Mucosa of stomach (tissue), 1 donor: ENCODE data around the gene BSN.

Source experiments
- H3K27me3 ChIP-seq: one replicate; pipeline ENCODE4 v1.7.0; 2013; ENCODE audit warnings: mild to moderate bottlenecking, low read length; ENCODE audit not compliant: control insufficient read depth, insufficient read depth
- H3K36me3 ChIP-seq: one replicate; pipeline ENCODE4 v1.7.0; 2013; ENCODE audit warnings: low read length; ENCODE audit not compliant: control insufficient read depth, insufficient read depth
- H3K4me1 ChIP-seq: one replicate; pipeline ENCODE4 v1.7.0; 2013; ENCODE audit warnings: mild to moderate bottlenecking, low read length; ENCODE audit not compliant: control insufficient read depth, insufficient read depth
- H3K4me3 ChIP-seq: one replicate; pipeline ENCODE4 v1.7.0; 2013; ENCODE audit warnings: low read length
- H3K9ac ChIP-seq: one replicate; pipeline ENCODE4 v1.7.0; 2013; ENCODE audit warnings: mild to moderate bottlenecking, low read length, moderate library complexity
- H3K9me3 ChIP-seq: one replicate; pipeline ENCODE4 v1.7.0; 2013; ENCODE audit warnings: mild to moderate bottlenecking, low read length, moderate library complexity; ENCODE audit not compliant: control insufficient read depth
- donor health status: Pancreatic carcinoma.

BSN gene

DNA sequence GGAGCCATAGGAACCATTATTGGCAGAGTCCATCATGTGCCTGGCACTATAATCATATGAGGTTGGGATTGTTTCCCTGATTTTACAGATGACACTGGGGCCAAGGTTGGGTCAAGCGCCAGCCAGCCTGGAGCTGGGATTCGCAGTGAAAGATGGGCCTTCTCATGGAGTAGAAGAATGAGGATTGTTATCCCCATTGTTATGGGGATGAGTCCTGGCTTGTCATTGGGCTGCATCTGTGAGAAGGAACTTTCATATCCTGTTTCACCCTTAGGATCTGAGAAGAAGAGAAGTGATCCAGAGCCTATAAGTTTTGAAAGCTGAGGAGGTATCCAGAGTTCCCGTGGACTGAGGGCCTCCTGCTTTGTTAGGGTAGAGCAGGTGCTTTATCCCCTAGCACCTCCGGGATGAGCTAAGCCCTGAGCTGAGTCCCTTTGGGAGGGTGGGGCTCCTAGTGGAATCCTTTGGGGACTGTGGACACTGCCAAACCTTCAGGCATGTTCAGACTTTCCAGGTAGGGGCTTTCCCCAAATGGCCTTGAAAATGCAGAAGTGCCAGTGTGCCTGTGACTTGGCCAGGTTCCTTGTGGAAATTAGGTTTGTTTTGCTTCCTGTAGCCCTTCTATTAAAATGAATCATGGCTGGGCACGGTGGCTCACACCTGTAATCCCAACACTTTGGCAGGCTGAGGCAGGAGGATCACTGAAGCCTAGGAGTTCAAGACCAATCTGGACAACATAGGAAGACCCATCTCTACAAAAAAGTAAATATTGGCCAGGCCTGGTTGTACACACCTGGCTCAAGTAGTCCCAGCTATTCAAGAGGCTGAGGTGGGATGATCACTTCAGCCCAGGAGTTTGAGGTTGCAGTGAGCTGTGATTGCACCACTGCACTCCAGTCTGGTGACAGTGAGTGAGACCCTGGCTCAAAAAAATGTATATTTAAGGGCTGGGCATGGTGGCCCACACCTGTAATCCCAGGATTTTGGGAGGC is 30.2 kb upstream of the BSN start:
- Histone ChIP-seq H3K9me3 (no peaks in the 10 kb centered on the region), H3K4me3 (no peak overlapping the region), H3K27me3 (no peaks in the 10 kb centered on the region), H3K9ac (no peak overlapping the region), H3K4me1 (peaks cover 5% of the 10 kb centered on the region), H3K36me3 (no peaks in the 10 kb centered on the region)

DNA sequence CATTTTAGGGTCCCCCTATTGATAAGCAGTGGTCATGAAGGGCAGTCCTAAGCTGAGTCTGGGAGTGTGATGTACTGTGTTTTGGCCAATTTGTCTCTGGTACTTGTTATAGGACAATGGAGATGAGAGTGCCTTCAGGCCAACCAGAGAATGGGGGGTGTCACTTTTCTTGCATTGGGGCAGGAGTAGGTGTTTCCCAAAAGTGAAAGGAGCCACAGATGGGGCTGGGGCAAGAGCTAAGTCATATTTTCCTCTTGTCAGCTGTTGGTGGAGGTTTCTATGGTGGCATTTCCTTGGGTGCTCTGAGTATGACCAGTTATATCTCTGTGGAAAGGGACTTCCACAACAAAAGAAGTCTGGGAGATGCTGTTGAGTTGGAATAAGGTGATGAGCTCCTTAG is 24.7 kb upstream of the BSN start:
- Histone ChIP-seq H3K9me3 (no peaks in the 10 kb centered on the region), H3K36me3 (peaks cover 14% of the 10 kb centered on the region), H3K27me3 (no peaks in the 10 kb centered on the region), H3K4me3 (no peak overlapping the region), H3K9ac (no peak overlapping the region), H3K4me1 (peaks cover 2% of the 10 kb centered on the region)

DNA sequence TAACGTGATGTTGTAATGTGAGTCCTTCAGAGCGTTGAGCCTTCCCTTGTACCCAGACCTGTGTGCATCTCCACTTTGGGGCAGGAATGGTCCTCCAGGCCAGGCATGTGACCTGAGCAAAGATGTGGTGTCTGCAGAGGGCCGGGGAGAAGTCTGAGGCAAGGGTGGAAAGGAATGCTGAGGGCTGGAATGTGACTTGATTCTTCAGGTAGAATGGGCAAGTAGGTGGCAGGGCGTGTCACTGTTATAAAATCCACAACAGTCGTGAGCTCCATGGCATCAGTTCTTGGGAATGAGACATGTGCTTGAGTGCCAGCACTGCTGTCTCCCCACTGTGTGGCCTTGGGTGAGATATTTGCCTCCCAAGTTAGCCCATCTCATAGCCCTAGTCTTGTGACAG is 24.0 kb upstream of the BSN start:
- peaks cover 8% of the 10 kb centered on the region for H3K4me1 ChIP-seq
- H3K36me3 ChIP-seq: peaks cover 14% of the 10 kb centered on the region
- H3K27me3 ChIP-seq: no peaks in the 10 kb centered on the region

DNA sequence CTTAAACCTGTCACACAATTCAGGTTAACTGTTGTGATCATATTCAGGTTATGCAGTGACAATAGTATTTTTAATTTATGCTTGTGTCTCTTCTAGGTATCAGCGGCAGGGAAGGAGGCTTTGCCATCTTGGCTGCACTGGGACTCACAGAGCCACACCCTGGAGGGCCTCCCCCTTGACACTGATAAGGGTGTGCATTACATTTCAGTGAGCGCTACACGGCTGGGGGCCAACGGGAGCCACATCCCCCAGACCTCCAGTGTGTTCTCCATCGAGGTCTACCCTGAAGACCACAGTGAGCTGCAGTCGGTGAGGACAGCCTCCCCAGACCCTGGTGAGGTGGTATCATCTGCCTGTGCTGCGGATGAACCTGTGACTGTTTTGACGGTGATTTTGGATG is 23.6 kb upstream of the BSN start:
- H3K36me3 ChIP-seq: peaks cover 14% of the 10 kb centered on the region

More for the DNA sequence above, 24.0 kb upstream of the BSN start:
- Histone ChIP-seq H3K4me3 (no peak overlapping the region), H3K9me3 (no peaks in the 10 kb centered on the region), H3K9ac (no peak overlapping the region)

DNA sequence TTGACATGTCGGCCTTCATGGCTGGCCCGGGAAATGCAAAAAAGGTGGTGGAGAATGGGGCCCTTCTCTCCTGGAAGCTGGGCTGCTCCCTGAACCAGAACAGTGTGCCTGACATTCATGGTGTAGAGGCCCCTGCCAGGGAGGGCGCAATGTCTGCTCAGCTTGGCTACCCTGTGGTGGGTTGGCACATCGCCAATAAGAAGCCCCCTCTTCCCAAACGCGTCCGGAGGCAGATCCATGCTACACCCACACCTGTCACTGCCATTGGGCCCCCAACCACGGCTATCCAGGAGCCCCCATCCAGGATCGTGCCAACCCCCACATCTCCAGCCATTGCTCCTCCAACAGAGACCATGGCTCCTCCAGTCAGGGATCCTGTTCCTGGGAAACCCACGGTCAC is 23.1 kb upstream of the BSN start:
- Histone ChIP-seq H3K9ac (no peak overlapping the region), H3K9me3 (no peaks in the 10 kb centered on the region), H3K4me3 (no peak overlapping the region), H3K4me1 (peaks cover 11% of the 10 kb centered on the region), H3K36me3 (peaks cover 14% of the 10 kb centered on the region), H3K27me3 (no peaks in the 10 kb centered on the region)

More for the DNA sequence above, 23.6 kb upstream of the BSN start:
- Histone ChIP-seq H3K4me3 (no peak overlapping the region), H3K9ac (no peak overlapping the region), H3K4me1 (peaks cover 11% of the 10 kb centered on the region), H3K9me3 (no peaks in the 10 kb centered on the region), H3K27me3 (no peaks in the 10 kb centered on the region)

DNA sequence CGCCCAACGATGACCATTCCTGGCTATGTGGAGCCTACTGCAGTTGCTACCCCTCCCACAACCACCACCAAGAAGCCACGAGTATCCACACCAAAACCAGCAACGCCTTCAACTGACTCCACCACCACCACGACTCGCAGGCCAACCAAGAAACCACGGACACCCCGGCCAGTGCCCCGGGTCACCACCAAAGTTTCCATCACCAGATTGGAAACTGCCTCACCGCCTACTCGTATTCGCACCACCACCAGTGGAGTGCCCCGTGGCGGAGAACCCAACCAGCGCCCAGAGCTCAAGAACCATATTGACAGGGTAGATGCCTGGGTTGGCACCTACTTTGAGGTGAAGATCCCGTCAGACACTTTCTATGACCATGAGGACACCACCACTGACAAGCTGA is 22.6 kb upstream of the BSN start:
- Histone ChIP-seq H3K9me3 (no peaks in the 10 kb centered on the region), H3K4me3 (no peak overlapping the region), H3K36me3 (peaks cover 14% of the 10 kb centered on the region), H3K9ac (no peak overlapping the region), H3K4me1 (peaks cover 11% of the 10 kb centered on the region), H3K27me3 (no peaks in the 10 kb centered on the region)

DNA sequence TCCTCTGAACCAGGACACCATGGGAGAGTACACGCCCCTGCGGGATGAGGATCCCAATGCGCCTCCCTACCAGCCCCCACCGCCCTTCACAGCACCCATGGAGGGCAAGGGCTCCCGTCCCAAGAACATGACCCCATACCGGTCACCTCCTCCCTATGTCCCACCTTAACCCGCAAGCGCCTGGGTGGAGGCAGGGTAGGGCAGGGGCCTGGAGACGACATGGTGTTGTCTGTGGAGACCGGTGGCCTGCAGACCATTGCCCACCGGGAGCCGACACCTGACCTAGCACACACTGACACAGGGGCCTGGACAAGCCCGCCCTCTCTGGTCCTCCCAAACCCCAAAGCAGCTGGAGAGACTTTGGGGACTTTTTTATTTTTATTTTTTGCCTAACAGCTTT is 21.2 kb upstream of the BSN start:
- H3K9ac ChIP-seq: no peak overlapping the region
- peaks cover 14% of the 10 kb centered on the region for H3K36me3 ChIP-seq
- peaks cover 11% of the 10 kb centered on the region for H3K4me1 ChIP-seq
- H3K4me3 ChIP-seq: no peak overlapping the region
- no peaks in the 10 kb centered on the region for H3K27me3 ChIP-seq
- no peaks in the 10 kb centered on the region for H3K9me3 ChIP-seq

DNA sequence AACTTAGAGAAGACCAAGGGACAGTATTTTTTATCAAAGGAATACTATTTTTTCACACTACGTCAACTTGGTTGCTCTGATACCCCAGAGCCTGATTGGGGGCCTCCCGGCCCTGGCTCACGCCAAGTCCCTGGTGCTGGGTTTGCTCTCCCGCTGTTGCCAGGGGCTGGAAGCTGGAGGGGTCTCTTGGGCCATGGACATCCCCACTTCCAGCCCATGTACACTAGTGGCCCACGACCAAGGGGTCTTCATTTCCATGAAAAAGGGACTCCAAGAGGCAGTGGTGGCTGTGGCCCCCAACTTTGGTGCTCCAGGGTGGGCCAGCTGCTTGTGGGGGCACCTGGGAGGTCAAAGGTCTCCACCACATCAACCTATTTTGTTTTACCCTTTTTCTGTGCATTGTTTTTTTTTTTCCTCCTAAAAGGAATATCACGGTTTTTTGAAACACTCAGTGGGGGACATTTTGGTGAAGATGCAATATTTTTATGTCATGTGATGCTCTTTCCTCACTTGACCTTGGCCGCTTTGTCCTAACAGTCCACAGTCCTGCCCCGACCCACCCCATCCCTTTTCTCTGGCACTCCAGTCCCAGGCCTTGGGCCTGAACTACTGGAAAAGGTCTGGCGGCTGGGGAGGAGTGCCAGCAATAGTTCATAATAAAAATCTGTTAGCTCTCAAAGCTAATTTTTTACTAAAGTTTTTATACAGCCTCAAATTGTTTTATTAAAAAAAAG is 20.3 kb upstream of the BSN start:
- Histone ChIP-seq H3K4me1 (peaks cover 11% of the 10 kb centered on the region), H3K9me3 (no peaks in the 10 kb centered on the region), H3K36me3 (peaks cover 14% of the 10 kb centered on the region), H3K27me3 (no peaks in the 10 kb centered on the region), H3K4me3 (no peak overlapping the region), H3K9ac (no peak overlapping the region)

DNA sequence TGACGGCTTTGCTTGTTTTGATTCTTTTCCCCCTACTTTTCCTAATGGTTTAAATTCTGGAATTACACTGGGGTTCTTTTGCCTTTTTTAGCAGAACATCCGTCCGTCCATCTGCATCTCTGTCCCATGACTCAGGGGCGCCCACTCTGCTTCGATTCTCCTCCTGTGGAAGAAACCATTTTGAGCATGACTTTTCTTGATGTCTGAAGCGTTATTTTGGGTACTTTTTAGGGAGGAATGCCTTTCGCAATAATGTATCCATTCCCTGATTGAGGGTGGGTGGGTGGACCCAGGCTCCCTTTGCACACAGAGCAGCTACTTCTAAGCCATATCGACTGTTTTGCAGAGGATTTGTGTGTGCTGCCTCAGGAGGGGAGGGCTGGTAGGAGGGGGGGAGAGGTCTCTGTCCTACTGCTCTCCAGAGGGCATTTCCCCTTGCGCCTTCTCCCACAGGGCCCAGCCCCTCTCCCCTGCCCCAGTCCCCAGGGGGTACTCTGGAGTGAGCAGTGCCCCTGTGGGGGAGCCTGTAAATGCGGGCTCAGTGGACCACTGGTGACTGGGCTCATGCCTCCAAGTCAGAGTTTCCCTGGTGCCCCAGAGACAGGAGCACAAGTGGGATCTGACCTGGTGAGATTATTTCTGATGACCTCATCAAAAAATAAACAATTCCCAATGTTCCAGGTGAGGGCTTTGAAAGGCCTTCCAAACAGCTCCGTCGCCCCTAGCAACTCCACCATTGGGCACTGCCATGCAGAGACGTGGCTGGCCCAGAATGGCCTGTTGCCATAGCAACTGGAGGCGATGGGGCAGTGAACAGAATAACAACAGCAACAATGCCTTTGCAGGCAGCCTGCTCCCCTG is 19.5 kb upstream of the BSN start:
- peaks cover 11% of the 10 kb centered on the region for H3K4me1 ChIP-seq
- H3K4me3 ChIP-seq: no peak overlapping the region
- H3K9me3 ChIP-seq: no peaks in the 10 kb centered on the region
- H3K27me3 ChIP-seq: no peaks in the 10 kb centered on the region
- H3K36me3 ChIP-seq: peaks cover 14% of the 10 kb centered on the region
- H3K9ac ChIP-seq: peak overlapping the region; percentile 8

DNA sequence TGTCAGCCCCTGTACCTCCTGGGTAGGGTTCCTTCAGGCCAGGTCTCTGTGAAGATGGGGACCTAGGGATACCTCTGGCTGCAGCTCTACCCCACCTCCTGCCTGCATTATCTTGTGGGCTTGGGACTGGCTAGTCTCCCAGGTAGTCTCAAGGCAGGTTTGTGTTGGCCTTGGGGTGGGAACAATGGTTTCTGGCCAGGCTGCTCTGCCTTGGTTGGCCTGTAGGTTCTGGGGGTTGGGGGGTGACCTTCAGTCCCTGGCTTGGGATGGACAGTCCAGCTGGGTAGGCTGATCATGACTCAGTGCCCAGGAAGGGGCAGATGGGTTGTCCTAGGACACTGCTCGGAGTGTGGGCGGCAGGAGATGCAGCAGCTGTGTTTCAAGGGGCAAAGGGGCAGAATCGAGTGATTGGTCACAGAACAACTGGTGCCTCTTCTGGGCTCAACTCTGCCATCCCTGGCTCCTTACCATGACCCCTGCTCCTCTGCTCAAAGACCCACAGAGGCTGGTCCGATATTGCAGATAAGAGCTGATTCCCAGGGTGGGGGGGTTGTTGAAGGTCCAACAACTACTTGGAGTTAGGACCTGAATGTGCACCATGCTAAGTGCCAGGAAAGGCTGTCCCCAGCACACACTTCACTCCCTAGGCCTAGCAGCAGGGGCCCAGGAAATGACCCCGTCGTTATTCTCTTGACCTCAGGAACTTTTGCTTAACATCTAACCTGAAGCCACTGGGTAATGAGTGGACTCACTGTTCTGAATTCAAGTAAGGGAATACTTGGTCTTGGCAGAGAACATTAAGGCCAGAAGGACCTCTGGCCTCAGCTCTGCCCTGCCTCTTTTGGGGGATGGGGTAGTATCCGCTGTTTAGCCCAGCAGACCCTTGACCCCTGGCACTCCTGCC is 18.1 kb upstream of the BSN start:
- Histone ChIP-seq H3K4me1 (peaks cover 18% of the 10 kb centered on the region), H3K4me3 (no peak overlapping the region), H3K36me3 (peaks cover 7% of the 10 kb centered on the region), H3K9me3 (no peaks in the 10 kb centered on the region), H3K27me3 (no peaks in the 10 kb centered on the region), H3K9ac (peak overlapping the region; percentile 3)
